GM19238 (cell line): ENCODE results near the gene ZBTB38.

Experiments
- DNase-seq: peaks from one replicate; pipeline ENCODE4 v3.0.0; 2011; ENCODE audit warnings: low spot score; ENCODE audit not compliant: insufficient read length

Gene ZBTB38

DNA sequence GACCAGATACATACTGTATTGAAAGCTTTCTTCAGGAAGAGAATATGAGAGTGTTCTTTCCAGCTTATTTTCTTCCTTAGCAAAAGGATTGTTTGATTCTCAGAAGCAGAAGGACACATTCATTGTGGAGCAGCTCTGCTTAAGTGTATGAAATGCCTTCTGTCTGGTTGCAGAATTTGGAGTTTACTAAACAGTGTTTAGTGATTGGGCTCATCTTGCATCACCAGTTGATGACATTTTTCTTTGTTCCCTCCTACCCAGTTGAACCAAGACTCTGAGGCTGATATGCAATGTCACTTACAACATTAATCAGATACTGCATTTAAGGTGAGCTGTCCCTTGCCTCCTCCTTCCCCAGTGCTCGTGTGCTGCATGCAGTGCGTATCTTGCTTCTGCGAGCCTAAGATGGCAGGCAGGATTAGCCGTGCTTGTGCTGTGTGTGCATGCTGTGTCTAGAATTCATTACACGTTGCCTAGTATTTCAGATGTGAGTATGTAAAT is 18.4 kb downstream of the ZBTB38 start:
- DNase-seq: no peak

DNA sequence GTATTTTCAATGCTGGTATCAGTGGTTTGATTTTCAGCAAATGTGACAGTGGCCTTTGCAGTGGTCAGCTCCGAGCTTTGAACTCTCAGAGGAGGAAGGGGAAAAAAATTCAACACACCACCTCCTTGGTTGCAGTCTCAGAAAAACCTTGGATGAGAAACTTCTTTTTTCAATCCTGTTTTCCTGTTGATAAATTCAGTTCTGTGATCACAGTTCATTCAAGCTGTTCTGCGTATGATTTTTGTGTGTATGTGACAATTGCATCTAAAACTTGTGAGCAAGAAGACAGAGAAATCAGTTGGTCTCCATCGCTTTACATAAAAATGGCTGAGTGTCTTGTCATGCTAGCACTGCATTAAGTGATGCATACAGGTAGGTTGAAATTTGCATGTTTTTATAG is 19.2 kb downstream of the ZBTB38 start:
- no peak for DNase-seq

GRCh38 chr3:141388395-141388794 is 20.1 kb downstream of the ZBTB38 start:
- DNase-seq: no peak

DNA sequence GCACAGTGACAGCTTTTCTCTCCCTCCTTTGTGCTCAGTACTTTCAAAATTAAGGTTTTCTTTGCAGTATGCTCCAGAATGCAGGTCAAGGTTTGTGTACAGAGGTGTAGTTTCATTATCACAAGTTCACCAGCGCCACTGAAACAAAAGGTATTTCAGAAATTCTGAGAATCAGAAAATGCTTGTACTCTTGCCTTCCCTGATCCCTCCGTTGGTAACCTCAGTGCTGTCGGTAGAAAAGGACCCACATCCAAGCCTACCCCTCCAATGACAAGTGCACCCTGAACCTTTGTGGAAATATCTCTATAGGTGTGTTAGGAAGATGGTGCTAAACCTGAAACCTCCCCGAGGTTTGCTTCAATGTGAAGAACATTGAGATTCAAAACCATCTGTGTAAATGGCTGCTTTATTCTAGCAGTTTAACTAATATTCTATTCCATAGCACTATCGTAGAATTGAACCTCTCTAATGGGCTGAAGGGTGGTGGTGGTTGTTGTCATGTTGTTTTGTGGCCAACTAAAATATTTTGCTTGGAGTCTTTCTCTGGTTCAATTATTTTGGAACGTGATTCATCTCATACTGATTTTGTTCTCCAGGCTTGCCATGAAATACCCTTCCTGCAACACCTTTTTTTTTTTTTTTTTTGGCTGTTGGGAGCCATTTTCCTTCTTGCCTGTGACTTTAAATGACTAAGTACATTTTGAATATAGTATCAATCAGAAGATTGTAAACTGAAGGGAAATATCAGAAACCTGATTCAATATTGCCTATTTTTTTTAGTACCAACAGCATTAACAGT is 20.7 kb downstream of the ZBTB38 start:
- DNase-seq: no peak

- no peak for DNase-seq
Observed at GRCh38 chr3:141389703-141390102, 21.4 kb downstream of the ZBTB38 start.

DNA sequence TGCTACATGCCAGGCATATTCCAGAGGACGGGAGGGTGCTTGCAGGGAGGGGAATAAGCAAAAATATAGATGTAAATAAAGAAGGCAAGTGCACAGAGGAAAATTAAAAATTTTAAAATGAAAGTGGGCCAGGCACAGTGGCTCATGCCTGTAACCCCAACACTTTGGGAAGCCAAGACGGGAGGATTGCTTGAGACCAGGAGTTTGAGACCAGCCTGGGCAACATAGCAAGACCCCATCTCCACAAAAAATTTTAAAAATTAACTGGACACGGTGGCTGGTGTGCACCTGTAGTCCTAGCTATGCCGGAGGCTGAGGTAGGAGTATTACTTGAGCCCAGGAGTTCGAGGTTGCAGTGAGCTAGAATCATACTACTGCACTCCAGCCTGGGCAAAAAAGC is 22.4 kb downstream of the ZBTB38 start:
- DNase-seq: no peak

- DNase-seq: no peak
Observed at GRCh38 chr3:141391298-141391990, 23.1 kb downstream of the ZBTB38 start.

- DNase-seq: no peak
Observed at GRCh38 chr3:141391991-141392316, 23.6 kb downstream of the ZBTB38 start.

DNA sequence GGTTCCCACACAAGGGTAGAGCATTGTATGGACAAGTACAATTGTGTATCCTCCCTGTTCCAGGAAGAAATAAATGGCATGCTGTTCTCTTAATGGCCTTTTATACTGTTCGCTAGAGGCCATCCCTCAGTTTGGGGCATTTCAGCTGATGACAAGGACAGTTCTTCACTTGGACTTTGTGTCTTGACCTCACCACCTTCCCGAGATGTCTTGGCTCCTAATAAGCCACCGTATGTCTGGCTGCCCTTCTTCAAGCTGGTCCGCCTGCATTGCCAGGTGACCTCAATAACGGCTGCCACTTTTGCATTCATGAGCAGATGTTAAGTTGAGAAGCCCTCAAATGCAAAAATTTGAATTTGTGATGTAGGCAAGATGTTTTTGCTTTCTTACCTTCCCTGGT is 24.1 kb downstream of the ZBTB38 start:
- no peak for DNase-seq

GRCh38 chr3:141392897-141393734 is 24.8 kb downstream of the ZBTB38 start:
- DNase-seq: no peak

DNA sequence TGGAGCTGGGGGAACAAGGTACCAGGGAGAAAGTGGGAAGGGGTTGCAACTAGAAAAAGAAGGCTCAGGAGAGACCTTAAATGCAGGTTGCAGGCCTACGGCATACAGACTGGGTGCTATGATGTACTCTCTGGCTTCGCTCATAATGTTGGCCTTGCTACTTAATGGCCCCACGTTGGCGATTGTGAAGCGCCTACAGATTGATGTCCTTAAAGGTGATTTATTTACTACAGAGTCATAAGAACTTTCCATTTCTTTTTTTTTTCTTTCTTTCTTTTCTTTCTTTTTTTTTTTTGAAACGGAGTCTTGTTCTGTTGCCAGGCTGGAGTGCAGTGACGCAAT is 25.4 kb downstream of the ZBTB38 start:
- DNase-seq: no peak

GRCh38 chr3:141394560-141394959 is 26.3 kb downstream of the ZBTB38 start:
- DNase-seq: no peak

GRCh38 chr3:141395005-141395589 is 26.8 kb downstream of the ZBTB38 start:
- DNase-seq: no peak

DNA sequence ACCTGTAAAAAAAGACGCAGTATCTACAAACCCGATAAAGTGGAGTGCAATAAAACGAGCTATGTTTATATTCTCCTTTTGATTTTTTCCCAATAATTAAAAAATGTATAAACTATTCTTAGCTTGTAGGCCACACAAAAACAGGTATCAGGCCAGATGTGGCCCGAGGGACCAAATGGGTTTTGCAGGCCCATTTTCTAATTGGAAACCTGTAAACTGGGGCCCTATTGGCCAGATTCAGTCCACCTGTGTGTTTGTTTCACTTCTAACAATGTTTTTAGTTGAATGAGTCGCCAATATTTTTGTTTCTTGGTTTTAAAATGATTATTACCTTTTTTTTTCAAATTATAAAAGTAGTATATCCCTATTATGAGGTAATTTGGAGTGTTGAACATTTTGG is 29.7 kb downstream of the ZBTB38 start:
- DNase-seq: no peak

GRCh38 chr3:141399200-141399599 is 30.9 kb downstream of the ZBTB38 start:
- no peak for DNase-seq

- DNase-seq: no peak
Observed at GRCh38 chr3:141400073-141400971, 32.0 kb downstream of the ZBTB38 start.

GRCh38 chr3:141401095-141401494 is 32.8 kb downstream of the ZBTB38 start:
- no peak for DNase-seq

- peak; percentile 67 for DNase-seq
Observed at GRCh38 chr3:141401573-141402475, 33.5 kb downstream of the ZBTB38 start.

DNA sequence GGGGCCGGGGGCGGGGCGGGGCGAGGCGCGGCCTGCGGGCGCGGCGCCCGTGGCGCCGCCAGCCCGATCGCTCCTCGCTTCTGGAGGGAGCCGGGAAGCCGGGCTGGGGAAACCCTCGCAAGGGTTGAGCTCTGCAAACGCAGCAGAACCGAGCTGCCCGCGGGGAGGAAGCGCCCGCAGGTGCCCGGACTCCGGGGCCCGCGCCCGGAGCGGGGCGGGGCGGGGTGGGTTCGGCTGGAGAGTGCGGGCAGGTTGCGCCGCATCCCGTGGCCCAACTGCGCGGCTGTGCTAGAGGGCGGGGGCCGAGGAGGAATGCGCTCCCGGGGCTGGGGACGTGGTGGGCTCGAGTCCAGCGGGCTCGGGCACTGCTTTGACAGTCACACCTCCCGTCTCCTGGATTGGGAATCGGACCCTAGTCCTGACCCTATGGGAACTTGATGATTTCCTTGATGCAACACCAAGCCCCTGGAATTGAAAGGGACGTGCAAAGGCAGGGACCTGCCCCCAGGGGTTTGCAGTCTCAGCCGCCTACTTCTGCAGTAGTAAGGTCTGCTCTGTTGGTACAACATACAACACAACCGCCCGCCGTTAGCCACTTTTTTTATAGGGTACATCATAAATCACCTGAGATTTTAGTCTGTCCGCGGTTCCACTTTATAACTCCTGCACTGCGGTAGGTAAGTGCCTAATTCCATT is 34.3 kb downstream of the ZBTB38 start:
- peak; percentile 29 for DNase-seq
